WTC11 (cell line): Measurements from ENCODE around the gene HPDL. TPM values are rescaled to one million over a fixed set of nuclear protein-coding genes. Genes with fewer than 3 reads are reported as not detected.

ENCODE experiments used
- ATAC-seq: fragments of 200-7000 bp; cut with Tn5 transposase; 2 replicates; pipeline ENCODE4 v1.10.0; 2021; ENCODE audit warnings: mild to moderate bottlenecking, moderate library complexity
- CTCF ChIA-PET: fragments of 300-600 bp; sonication (Branson Sonifier 250); formaldehyde crosslinking; loops from one replicate; lab custom pipeline; 2021; ENCODE audit warnings: antibody characterized with exemption; lab: Charles Lee
- POLR2A ChIA-PET: fragments of 350-600 bp; sonication (Branson Sonifier 250); formaldehyde crosslinking; loops from one replicate; lab custom pipeline; 2021; ENCODE audit warnings: antibody characterized with exemption; lab: Charles Lee
- DNase-seq: peaks from one replicate; pipeline ENCODE4 v3.0.0; 2021; ENCODE audit warnings: low spot score
- H3K27ac Mint-ChIP-seq: 2 replicates; pipeline ENCODE4 v1.8.0; 2021; ENCODE audit warnings: mixed read lengths
- H3K27me3 Mint-ChIP-seq: 2 replicates; pipeline ENCODE4 v1.8.0; 2021; ENCODE audit warnings: low read depth, mild to moderate bottlenecking, moderate library complexity, mixed read lengths
- H3K36me3 Mint-ChIP-seq: 2 replicates; pipeline ENCODE4 v1.8.0; 2021; ENCODE audit warnings: mixed read lengths
- H3K4me1 Mint-ChIP-seq: 2 replicates; pipeline ENCODE4 v1.8.0; 2022; ENCODE audit warnings: mixed read lengths
- H3K4me3 Mint-ChIP-seq: 2 replicates; pipeline ENCODE4 v1.8.0; 2021; ENCODE audit warnings: mild to moderate bottlenecking, moderate library complexity, mixed read lengths
- H3K9me3 Mint-ChIP-seq: 2 replicates; pipeline ENCODE4 v1.8.0; 2021; ENCODE audit warnings: mixed read lengths
- CTCF ChIP-seq: fragments of 200-600 bp; IDR thresholded peaks from 2 replicates; pipeline ENCODE4 v1.8.0; 2022; ENCODE audit warnings: antibody characterized with exemption
- FOXK1 ChIP-seq: sonication (generic); formaldehyde crosslinking; IDR thresholded peaks from 2 replicates; pipeline ENCODE4 v1.8.0; 2022; ENCODE audit warnings: mild to moderate bottlenecking, moderate library complexity, missing genetic modification reagents
- FOXP1 ChIP-seq: sonication (generic); formaldehyde crosslinking; IDR thresholded peaks from 2 replicates; pipeline ENCODE4 v1.8.0; 2022; ENCODE audit warnings: missing genetic modification reagents, mild to moderate bottlenecking, moderate library complexity, borderline replicate concordance
- MYBL2 ChIP-seq: sonication (generic); formaldehyde crosslinking; IDR thresholded peaks from 2 replicates; pipeline ENCODE4 v1.8.1; 2023; ENCODE audit warnings: mild to moderate bottlenecking, moderate library complexity, missing genetic modification reagents
- SMAD4 ChIP-seq: sonication (generic); formaldehyde crosslinking; IDR thresholded peaks from 2 replicates; pipeline ENCODE4 v1.8.0; 2022; ENCODE audit warnings: mild to moderate bottlenecking, missing genetic modification reagents
- TCF7 ChIP-seq: sonication (generic); formaldehyde crosslinking; IDR thresholded peaks from 2 replicates; pipeline ENCODE4 v1.8.0; 2022; ENCODE audit warnings: mild to moderate bottlenecking, low read depth, missing genetic modification reagents, moderate library complexity
- ZBTB43 ChIP-seq: sonication (generic); formaldehyde crosslinking; IDR thresholded peaks from 2 replicates; pipeline ENCODE4 v1.8.1; 2023; ENCODE audit warnings: mild to moderate bottlenecking, missing genetic modification reagents
- ZNF263 ChIP-seq: sonication (generic); formaldehyde crosslinking; IDR thresholded peaks from 2 replicates; pipeline ENCODE4 v1.8.1; 2022; ENCODE audit warnings: low read depth, mild to moderate bottlenecking, moderate library complexity, missing genetic modification reagents
- ZNF532 ChIP-seq: fragments of 250-450 bp; sonication (Bioruptor Pico); IDR thresholded peaks from 2 replicates; pipeline ENCODE4 v1.9.0; 2021; ENCODE audit warnings: mild to moderate bottlenecking, borderline replicate concordance
- total RNA-seq: library from RNA; stranded (reverse); gene quantifications from 3 replicates; pipeline ENCODE4 v1.2.3, GENCODE V29; 2021
- TF ChIP-seq, protein P1 (sequence below): fragments of 250-450 bp; sonication (Bioruptor Pico); IDR thresholded peaks from 2 replicates; pipeline ENCODE4 v1.8.0; 2021; ENCODE audit warnings: mild to moderate bottlenecking

Gene HPDL
- total RNA-seq, 1 experiment from 2014 or later: 44.0 TPM

- Mint-ChIP-seq H3K4me3 (no peak overlapping the region), H3K27ac (0 out of 2 replicates have a peak overlapping the region, but pooled peaks have one; percentile 8), H3K27me3 (no peaks in the 10 kb centered on the region), H3K36me3 (no peaks in the 10 kb centered on the region), H3K4me1 (peaks cover 23% of the 10 kb centered on the region), H3K9me3 (no peaks in the 10 kb centered on the region)
- ChIA-PET CTCF (interaction anchor here (0.6 to 6.5 kb wide), 5 partner anchors 51 to 576 kb away, joined by 3 to 170 read pairs (median 4); partner anchors contain the start of gene TESK2), POLR2A (interaction anchor here (2.0 kb wide), 1 partner anchor 16 kb away, joined by 9 read pairs; the partner anchor contains the start of genes MUTYH and TOE1)
- DNase-seq (no peak), ATAC-seq (no peak)
- TF ChIP-seq ZNF532 (CRISPR knock-in tag) (no peak), TCF7 (CRISPR knock-in tag) (no peak), MYBL2 (CRISPR knock-in tag) (no peak), CTCF (no peak), FOXP1 (CRISPR knock-in tag) (no peak), FOXK1 (CRISPR knock-in tag) (no peak), ZBTB43 (CRISPR knock-in tag) (no peak), ZNF263 (CRISPR knock-in tag) (no peak)
- TF ChIP-seq, protein P1, sequence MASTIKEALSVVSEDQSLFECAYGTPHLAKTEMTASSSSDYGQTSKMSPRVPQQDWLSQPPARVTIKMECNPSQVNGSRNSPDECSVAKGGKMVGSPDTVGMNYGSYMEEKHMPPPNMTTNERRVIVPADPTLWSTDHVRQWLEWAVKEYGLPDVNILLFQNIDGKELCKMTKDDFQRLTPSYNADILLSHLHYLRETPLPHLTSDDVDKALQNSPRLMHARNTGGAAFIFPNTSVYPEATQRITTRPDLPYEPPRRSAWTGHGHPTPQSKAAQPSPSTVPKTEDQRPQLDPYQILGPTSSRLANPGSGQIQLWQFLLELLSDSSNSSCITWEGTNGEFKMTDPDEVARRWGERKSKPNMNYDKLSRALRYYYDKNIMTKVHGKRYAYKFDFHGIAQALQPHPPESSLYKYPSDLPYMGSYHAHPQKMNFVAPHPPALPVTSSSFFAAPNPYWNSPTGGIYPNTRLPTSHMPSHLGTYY: no peak
Observed at GRCh38 chr1:45356186-45356585, 29.5 kb downstream of the HPDL start.

- ChIA-PET POLR2A (interaction anchor here (0.7 to 1.6 kb wide), 4 partner anchors 13 to 148 kb away, joined by 3 to 7 read pairs (median 4); partner anchors contain the start of gene TESK2), CTCF (interaction anchor here (0.5 to 6.5 kb wide), 26 partner anchors 12 to 346 kb away, joined by 3 to 170 read pairs (median 4); partner anchors contain the start of genes CCDC163, MMACHC, MUTYH and TESK2)
- ATAC-seq (peak; percentile 50), DNase-seq (peak; percentile 32)
- H3K4me3 Mint-ChIP-seq: peak overlapping the region; percentile 55
- TF ChIP-seq CTCF (peak; percentile 20; the same call in 1 of the 2 replicates), SMAD4 (CRISPR knock-in tag) (no peak)
- H3K4me1 Mint-ChIP-seq: peaks cover 30% of the 10 kb centered on the region
- H3K27ac Mint-ChIP-seq: peak overlapping the region; percentile 95
- H3K9me3 Mint-ChIP-seq: no peaks in the 10 kb centered on the region
- H3K36me3 Mint-ChIP-seq: no peaks in the 10 kb centered on the region
- no peaks in the 10 kb centered on the region for H3K27me3 Mint-ChIP-seq
Observed at GRCh38 chr1:45359882-45360513, 33.3 kb downstream of the HPDL start.
